ENCODE results near the gene XDH.

GRCh38 chr2:31296641-31297287, 117.8 kb downstream of the XDH start:
- TF ChIP-seq CTCF (IDR thresholded peaks at IDR 0.05; ENCODE audit: low read length), result no peak
- no peak for TF ChIP-seq EZH2 (optimal IDR thresholded peaks at IDR 0.05; ENCODE audit: low read depth, low read length)
- TF ChIP-seq EZH2phosphoT487 (IDR thresholded peaks at IDR 0.05; ENCODE audit: low read length), result no peak

Data from MM.1S (cell line).